DMS114 treated with DMSO at 0.1 percent for 48 hours (cell line): Measurements from ENCODE around the gene TDP2.
"Not testable (repeated sequence)": the region's sequence is repeated elsewhere in the genome, so short reads cannot be mapped to it uniquely, and the experiment has no call there.

Experiments used
- DNase-seq: peaks from one replicate; lab custom pipeline; 2025; ENCODE audit not compliant: unreplicated experiment; lab: John Stamatoyannopoulos, UW

Gene TDP2

GRCh38 chr6:24683297-24684296, 16.9 kb upstream of the TDP2 start:
- DNase-seq = no peak

DNA sequence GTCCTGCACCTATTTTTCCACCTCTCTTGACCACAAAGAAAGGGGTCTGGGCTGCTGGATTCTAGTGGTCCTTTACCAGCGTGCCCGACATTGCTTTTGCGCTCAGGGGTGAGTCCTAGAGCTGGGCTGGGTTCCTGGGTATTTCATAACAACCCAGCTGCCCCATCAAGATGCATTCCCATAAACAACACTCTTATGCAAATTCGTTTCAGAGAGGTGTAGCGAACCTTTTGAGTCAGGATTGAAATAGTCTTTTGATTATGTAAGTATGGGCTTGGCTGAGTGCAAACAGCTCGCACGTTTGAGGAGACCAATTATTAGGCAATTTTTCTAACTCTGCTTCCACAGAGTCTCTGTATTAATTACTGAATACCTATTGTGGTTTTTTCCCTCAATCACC, 13.9 kb upstream of the TDP2 start:
- no peak for DNase-seq

- DNase-seq = not testable (repeated sequence)
These were observed 12.2 kb upstream of the TDP2 start for GRCh38 chr6:24678792-24679352.

GRCh38 chr6:24673625-24674024, 6.9 kb upstream of the TDP2 start:
- peak; percentile 22 for DNase-seq

- DNase-seq = no peak
These were observed 6.0 kb upstream of the TDP2 start for GRCh38 chr6:24672620-24673182.

- DNase-seq = not testable (repeated sequence)
These were observed 4.4 kb upstream of the TDP2 start for GRCh38 chr6:24671077-24671476.

- not testable (repeated sequence) for DNase-seq
These were observed 3.8 kb upstream of the TDP2 start for GRCh38 chr6:24670492-24670891.

- DNase-seq = no peak
These were observed 2.3 kb upstream of the TDP2 start for GRCh38 chr6:24668997-24669361.

DNA sequence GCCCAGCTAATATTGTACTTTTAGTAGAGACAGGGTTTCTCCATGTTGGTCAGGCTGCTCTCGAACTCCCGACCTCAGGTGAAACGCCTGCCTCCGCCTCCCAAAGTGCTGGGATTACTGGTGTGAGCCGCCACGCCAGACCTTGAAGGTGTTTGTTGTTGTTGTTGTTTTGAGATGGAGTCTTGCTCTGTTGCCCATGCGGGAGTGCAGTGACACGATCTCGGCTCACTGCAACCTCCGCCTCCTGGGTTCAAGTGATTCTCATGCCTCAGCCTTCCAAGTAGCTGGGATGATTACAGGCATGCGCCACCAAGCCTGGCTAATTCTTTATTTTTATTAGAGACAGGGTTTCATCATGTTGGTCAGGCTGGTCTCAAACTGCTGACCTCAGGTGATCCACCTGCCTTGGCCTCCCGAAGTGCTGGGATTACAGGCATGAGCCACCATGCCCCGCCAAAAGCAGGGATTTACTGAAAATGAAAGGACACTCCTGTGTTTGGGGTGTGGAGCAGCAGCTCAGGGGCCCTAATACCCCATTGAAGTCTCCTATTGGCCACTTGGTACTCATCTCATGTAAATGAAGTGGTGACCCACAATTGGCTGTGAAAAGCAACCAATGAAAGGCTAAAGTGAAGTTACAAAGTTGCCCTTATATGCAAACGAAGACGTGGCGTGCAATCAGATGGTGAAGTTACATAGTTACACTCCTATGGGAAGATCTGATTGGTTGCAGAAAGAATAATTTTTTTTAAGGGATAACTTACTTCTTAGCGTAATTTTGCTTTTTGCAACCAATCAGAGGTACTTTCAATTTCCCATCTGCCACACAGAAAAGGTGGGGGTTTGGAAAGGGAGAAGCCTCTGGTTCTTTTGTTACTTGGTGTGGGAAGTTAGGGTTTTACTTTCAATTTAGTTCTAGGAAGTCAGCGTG, 1.6 kb upstream of the TDP2 start:
- not testable (repeated sequence) for DNase-seq

GRCh38 chr6:24667378-24667803, 692 bp upstream of the TDP2 start:
- DNase-seq = no peak

DNA sequence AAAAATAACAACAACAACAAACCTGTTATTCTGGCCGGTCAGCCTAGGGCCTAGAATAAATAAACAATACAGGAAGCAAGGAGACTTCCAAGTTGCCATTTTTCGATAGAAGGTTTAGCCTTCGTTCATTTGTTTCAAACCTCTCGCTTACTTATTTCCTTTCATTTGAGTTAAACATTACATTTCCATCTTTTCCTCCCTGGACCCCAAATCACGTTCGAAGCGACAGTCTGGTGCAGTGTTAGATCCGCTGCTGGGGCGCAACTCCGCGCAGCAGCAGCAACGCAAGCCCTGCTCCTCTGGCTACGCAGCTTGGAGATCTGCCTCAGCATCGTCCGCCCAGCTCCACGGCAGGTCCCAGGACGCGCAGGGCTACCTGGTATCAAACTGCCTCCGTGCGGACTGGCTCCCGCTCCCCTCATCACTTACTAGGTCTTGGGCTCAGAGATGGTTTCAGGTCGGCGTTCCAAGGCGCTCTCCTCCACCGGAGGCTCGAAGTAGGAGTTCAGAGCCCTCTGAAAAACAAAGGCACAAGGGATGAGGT, 530 bp downstream of the TDP2 start:
- DNase-seq = no peak

DNA sequence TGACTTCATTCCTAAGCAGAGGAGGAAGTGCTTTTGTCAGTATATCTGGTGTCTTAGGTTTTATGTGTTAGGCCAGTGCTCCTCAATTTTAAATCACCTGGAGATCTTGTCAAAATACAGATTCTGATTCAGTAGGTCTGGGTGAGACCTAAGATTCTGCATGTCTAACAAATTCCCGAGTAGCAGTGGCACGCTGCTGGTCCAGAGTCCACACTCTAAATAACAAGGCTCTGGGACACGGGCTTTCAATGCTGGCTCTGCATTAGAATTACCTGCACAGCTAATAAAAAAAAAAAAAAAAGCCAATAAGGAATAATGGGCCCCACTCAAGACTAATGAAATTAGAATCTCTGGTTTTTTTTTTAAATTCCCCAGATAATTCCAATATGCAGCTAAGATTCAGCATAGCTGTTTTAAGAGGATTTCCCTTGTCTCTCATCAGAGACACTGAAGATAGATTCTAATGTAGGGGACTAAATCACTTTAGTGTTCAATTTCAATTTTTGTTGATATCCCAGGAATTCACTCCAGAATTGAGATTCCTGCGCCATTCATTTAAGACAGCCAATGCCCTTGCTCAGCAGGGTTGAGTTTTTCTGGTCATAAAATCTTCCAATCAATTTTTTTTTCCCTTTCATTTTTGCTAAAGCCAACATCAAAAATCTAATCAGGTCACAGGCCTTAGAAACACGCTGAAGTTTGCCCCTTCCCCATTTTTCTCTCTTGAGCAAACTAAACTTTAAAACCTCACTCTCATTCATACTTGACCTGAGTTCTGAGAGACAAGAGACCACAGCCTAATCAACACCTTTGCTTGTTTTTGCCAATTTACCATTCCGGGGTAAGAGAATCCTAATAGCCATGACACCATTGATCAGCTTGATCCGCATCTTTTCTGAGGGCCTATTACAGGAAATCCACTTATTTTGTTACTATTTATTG, 2.4 kb downstream of the TDP2 start:
- no peak for DNase-seq

- no peak for DNase-seq
These were observed 3.5 kb downstream of the TDP2 start for GRCh38 chr6:24663189-24663588.

- no peak for DNase-seq
These were observed 4.5 kb downstream of the TDP2 start for GRCh38 chr6:24662236-24662635.

- DNase-seq = not testable (repeated sequence)
These were observed 4.9 kb downstream of the TDP2 start for GRCh38 chr6:24661759-24662158.

GRCh38 chr6:24660105-24660504, 6.6 kb downstream of the TDP2 start:
- DNase-seq = no peak

- no peak for DNase-seq
These were observed 7.1 kb downstream of the TDP2 start for GRCh38 chr6:24659561-24659960.

DNA sequence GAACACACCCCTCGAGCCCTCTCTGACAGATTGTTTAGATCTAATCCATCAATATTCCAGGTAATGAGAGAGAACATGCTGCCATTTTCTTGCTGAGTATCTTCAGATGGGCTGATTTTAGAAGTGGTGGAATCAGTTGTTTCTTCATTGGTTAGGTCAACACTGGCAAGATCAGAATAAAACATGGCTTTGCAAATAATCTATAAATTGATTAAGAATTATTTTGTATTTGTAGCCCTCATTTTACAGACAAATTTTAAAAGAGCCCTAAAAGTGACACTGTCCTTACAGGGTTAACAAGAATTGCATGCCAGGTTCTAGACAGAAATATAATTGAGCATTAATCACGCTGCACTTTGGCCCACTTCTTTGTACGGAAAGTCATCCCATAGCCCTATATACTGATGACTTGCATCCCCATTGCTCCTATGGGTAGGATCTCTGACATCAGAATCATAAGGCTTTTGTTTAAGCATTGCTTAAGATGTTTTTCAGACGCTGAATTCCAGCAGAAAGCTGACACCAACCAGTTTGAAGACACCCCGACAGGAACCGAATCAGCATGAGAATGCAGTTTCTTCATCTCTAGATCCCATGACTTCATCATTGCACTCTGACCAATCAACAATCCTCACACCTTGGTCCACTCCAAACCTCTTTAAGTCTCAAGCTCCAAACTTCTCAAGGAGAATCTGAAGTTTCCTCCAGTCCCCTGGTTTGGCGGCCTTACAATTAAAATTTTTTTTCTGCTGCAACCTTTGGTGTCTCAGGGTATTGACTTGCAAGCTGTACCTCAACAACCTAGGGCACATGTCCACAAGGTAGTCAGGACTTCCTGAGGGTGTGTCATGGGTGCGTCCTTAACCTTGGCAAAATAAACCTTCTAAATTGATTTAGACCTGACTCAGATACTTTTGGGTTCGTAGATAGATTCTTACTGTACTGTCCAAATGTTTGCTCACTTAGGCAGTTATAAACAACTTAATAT, 7.8 kb downstream of the TDP2 start:
- DNase-seq = no peak
